ENCODE results near the gene SIRPG. TPM values are rescaled to one million over a fixed set of nuclear protein-coding genes. Genes with fewer than 3 reads are reported as not detected.
"Not testable (repeated sequence)": the region's sequence is repeated elsewhere in the genome, so short reads cannot be mapped to it uniquely, and the experiment has no call there.

The SIRPG gene
- total RNA-seq, 2 donors from 2014 or later: not detected

GRCh38 chr20:1618479-1618878 is 39.1 kb downstream of the SIRPG start:
- TF ChIP-seq CTCF (conservative IDR thresholded peaks at IDR 0.05): no peak
- Mint-ChIP-seq H3K4me3 (no peak overlapping the region), H3K27ac (no peak overlapping the region), H3K9me3 (peaks cover 6% of the 10 kb centered on the region), H3K27me3 (ENCODE audit: insufficient read depth) (no peaks in the 10 kb centered on the region), H3K4me1 (no peaks in the 10 kb centered on the region), H3K36me3 (ENCODE audit: low read depth) (no peaks in the 10 kb centered on the region)
- Histone ChIP-seq H3K36me3 (ENCODE audit: control insufficient read depth, insufficient read depth, low read length) (no peaks in the 10 kb centered on the region), H3K9me3 (ENCODE audit: control insufficient read depth, low read length) (no peaks in the 10 kb centered on the region), H3K27ac (ENCODE audit: low read depth, low read length) (no peak overlapping the region), H3K27me3 (ENCODE audit: control insufficient read depth, insufficient read depth, low read length, poor library complexity, severe bottlenecking) (no peaks in the 10 kb centered on the region), H3K4me3 (ENCODE audit: low read length) (no peak overlapping the region), H3K4me1 (ENCODE audit: control insufficient read depth, insufficient read depth, low read length) (no peaks in the 10 kb centered on the region), H3K9ac (ENCODE audit: extremely low read depth, low read length, poor library complexity, severe bottlenecking) (no peak overlapping the region)
- DNase-seq: no peak

- H3K9me3 ChIP-seq (ENCODE audit: control insufficient read depth, low read length): no peaks in the 10 kb centered on the region
- H3K4me3 ChIP-seq (ENCODE audit: low read length): no peak overlapping the region
- H3K4me1 ChIP-seq (ENCODE audit: control insufficient read depth, insufficient read depth, low read length): no peaks in the 10 kb centered on the region
- H3K9me3 Mint-ChIP-seq: peaks cover 6% of the 10 kb centered on the region
- H3K27me3 Mint-ChIP-seq (ENCODE audit: insufficient read depth): no peaks in the 10 kb centered on the region
- H3K27ac ChIP-seq (ENCODE audit: low read depth, low read length): no peak overlapping the region
- H3K27me3 ChIP-seq (ENCODE audit: control insufficient read depth, insufficient read depth, low read length, poor library complexity, severe bottlenecking): no peaks in the 10 kb centered on the region
- no peak for DNase-seq
- H3K9ac ChIP-seq (ENCODE audit: extremely low read depth, low read length, poor library complexity, severe bottlenecking): no peak overlapping the region
- TF ChIP-seq CTCF (conservative IDR thresholded peaks at IDR 0.05): no peak
- H3K36me3 ChIP-seq (ENCODE audit: control insufficient read depth, insufficient read depth, low read length): no peaks in the 10 kb centered on the region
- H3K4me1 Mint-ChIP-seq: no peaks in the 10 kb centered on the region
- H3K27ac Mint-ChIP-seq: no peak overlapping the region
- no peak overlapping the region for H3K4me3 Mint-ChIP-seq
- no peaks in the 10 kb centered on the region for H3K36me3 Mint-ChIP-seq (ENCODE audit: low read depth)
These were observed 40.6 kb downstream of the SIRPG start for GRCh38 chr20:1616858-1617434.

DNA sequence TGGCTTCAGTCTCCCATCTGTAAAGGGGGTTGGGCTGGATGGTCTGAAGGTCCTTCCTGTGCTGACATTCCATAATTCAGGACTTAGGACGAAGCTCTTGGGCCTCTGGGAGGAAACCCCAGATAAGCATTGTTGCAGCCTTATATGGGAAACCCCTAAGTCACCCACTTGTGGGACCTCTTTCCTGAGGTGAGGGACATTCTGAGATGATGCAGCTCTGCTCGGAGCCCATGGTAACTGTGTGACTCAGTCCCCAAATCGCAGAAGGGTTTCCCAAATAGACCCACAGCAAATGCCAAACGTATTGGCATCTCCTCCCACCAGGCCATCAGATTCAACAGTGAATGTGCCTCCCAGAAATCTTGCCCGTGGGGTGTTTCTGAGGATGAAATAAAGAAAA is 47.2 kb downstream of the SIRPG start:
- not testable (repeated sequence) for H3K9me3 Mint-ChIP-seq; H3K36me3 ChIP-seq (ENCODE audit: control insufficient read depth, insufficient read depth, low read length); H3K27me3 ChIP-seq (ENCODE audit: control insufficient read depth, insufficient read depth, low read length, poor library complexity, severe bottlenecking); H3K4me1 ChIP-seq (ENCODE audit: control insufficient read depth, insufficient read depth, low read length); H3K4me3 Mint-ChIP-seq; H3K27me3 Mint-ChIP-seq (ENCODE audit: insufficient read depth); H3K9me3 ChIP-seq (ENCODE audit: control insufficient read depth, low read length); H3K36me3 Mint-ChIP-seq (ENCODE audit: low read depth); H3K9ac ChIP-seq (ENCODE audit: extremely low read depth, low read length, poor library complexity, severe bottlenecking); H3K4me1 Mint-ChIP-seq; H3K27ac ChIP-seq (ENCODE audit: low read depth, low read length); H3K4me3 ChIP-seq (ENCODE audit: low read length); DNase-seq; H3K27ac Mint-ChIP-seq
- no CpG with 5 or more reads among the region's 5 CpGs for WGBS, 2 experiments (ENCODE audit: insufficient coverage in 1 of 2, insufficient read length in 1 of 2)

- not testable (repeated sequence) for H3K9ac ChIP-seq (ENCODE audit: extremely low read depth, low read length, poor library complexity, severe bottlenecking); H3K36me3 Mint-ChIP-seq (ENCODE audit: low read depth); H3K27me3 Mint-ChIP-seq (ENCODE audit: insufficient read depth); H3K4me1 ChIP-seq (ENCODE audit: control insufficient read depth, insufficient read depth, low read length); H3K27ac Mint-ChIP-seq; H3K4me1 Mint-ChIP-seq; H3K9me3 ChIP-seq (ENCODE audit: control insufficient read depth, low read length); H3K36me3 ChIP-seq (ENCODE audit: control insufficient read depth, insufficient read depth, low read length); H3K4me3 Mint-ChIP-seq; H3K9me3 Mint-ChIP-seq; H3K27me3 ChIP-seq (ENCODE audit: control insufficient read depth, insufficient read depth, low read length, poor library complexity, severe bottlenecking); H3K4me3 ChIP-seq (ENCODE audit: low read length); DNase-seq; H3K27ac ChIP-seq (ENCODE audit: low read depth, low read length)
- 67% methylated on average over 3 of the region's 5 CpGs; no CpG with 5 or more reads in 1 of the 2 experiments for WGBS, 2 experiments (ENCODE audit: insufficient coverage in 1 of 2, insufficient read length in 1 of 2)
These were observed 48.8 kb downstream of the SIRPG start for GRCh38 chr20:1608678-1609347.

Data from endodermal cell (in vitro differentiated cells).